ENCODE measurements around the gene CPNE7. TPM values are rescaled to one million over a fixed set of nuclear protein-coding genes. Genes with fewer than 3 reads are reported as not detected.

The CPNE7 gene
- polyA plus RNA-seq, 1 experiment = 7.5 TPM

- no peak for TF ChIP-seq CTCF (IDR thresholded peaks at IDR 0.05; ENCODE audit: low read depth, low read length)
- no peak overlapping the region for H3K27ac ChIP-seq (ENCODE audit: low read depth, low read length)
- CTCF ChIA-PET = interaction anchor here (1.5 kb wide), 1 partner anchor 28 kb away, joined by 4 read pairs; no protein-coding TSS in a partner anchor
- H3K27me3 ChIP-seq (ENCODE audit: control insufficient read depth, insufficient read depth, low read length) = peaks cover 2% of the 10 kb centered on the region
- H3K4me3 ChIP-seq (ENCODE audit: low read depth, low read length) = no peak overlapping the region
- DNase-seq (ENCODE audit: low read depth, low spot score) = no peak
- H3K9me3 ChIP-seq (ENCODE audit: control insufficient read depth, insufficient read depth, low read length) = peaks cover 6% of the 10 kb centered on the region; the same call in 1 of the 2 replicates
- POLR2A ChIA-PET = interaction anchor here (0.6 to 1.5 kb wide), 2 partner anchors 14 to 27 kb away, joined by 3 to 10 read pairs; no protein-coding TSS in a partner anchor
These were observed 38.4 kb downstream of the CPNE7 start for GRCh38 chr16:89613954-89614459.

GRCh38 chr16:89615176-89615575 lies 39.6 kb downstream of the CPNE7 start:
- POLR2A ChIA-PET = interaction anchor here (1.1 kb wide), 1 partner anchor 13 kb away, joined by 3 read pairs; no protein-coding TSS in a partner anchor

GRCh38 chr16:89615596-89616090 lies 40.1 kb downstream of the CPNE7 start:
- H3K27ac ChIP-seq (ENCODE audit: low read depth, low read length) = no peak overlapping the region
- ChIA-PET CTCF (interaction anchor here (0.8 to 1.9 kb wide), 10 partner anchors 13 to 246 kb away, joined by 3 to 7 read pairs (median 3); no protein-coding TSS in a partner anchor), POLR2A (interaction anchor here (1.1 kb wide), 1 partner anchor 13 kb away, joined by 3 read pairs; no protein-coding TSS in a partner anchor)
- H3K9me3 ChIP-seq (ENCODE audit: control insufficient read depth, insufficient read depth, low read length) = peaks cover 6% of the 10 kb centered on the region; the same call in 1 of the 2 replicates
- no peak overlapping the region for H3K4me3 ChIP-seq (ENCODE audit: low read depth, low read length)
- peaks cover 7% of the 10 kb centered on the region for H3K27me3 ChIP-seq (ENCODE audit: control insufficient read depth, insufficient read depth, low read length)
- DNase-seq (ENCODE audit: low read depth, low spot score) = no peak
- peak; percentile 63 for TF ChIP-seq CTCF (IDR thresholded peaks at IDR 0.05; ENCODE audit: low read depth, low read length)

More at GRCh38 chr16:89615176-89615575, 39.6 kb downstream of the CPNE7 start:
- DNase-seq (ENCODE audit: low read depth, low spot score) = no peak
- Histone ChIP-seq H3K27ac (ENCODE audit: low read depth, low read length) (no peak overlapping the region), H3K4me3 (ENCODE audit: low read depth, low read length) (no peak overlapping the region), H3K27me3 (ENCODE audit: control insufficient read depth, insufficient read depth, low read length) (peaks cover 2% of the 10 kb centered on the region), H3K9me3 (ENCODE audit: control insufficient read depth, insufficient read depth, low read length) (peaks cover 6% of the 10 kb centered on the region; the same call in 1 of the 2 replicates)
- no peak for TF ChIP-seq CTCF (IDR thresholded peaks at IDR 0.05; ENCODE audit: low read depth, low read length)
- CTCF ChIA-PET = interaction anchor here (0.8 to 1.9 kb wide), 9 partner anchors 14 to 246 kb away, joined by 3 to 7 read pairs (median 3); no protein-coding TSS in a partner anchor

GRCh38 chr16:89616623-89617022 lies 41.1 kb downstream of the CPNE7 start:
- ChIA-PET POLR2A (no interaction called here), CTCF (no interaction called here)
- no peak overlapping the region for H3K27ac ChIP-seq (ENCODE audit: low read depth, low read length)
- no peak overlapping the region for H3K4me3 ChIP-seq (ENCODE audit: low read depth, low read length)
- TF ChIP-seq CTCF (IDR thresholded peaks at IDR 0.05; ENCODE audit: low read depth, low read length) = no peak
- peaks cover 16% of the 10 kb centered on the region for H3K27me3 ChIP-seq (ENCODE audit: control insufficient read depth, insufficient read depth, low read length)
- H3K9me3 ChIP-seq (ENCODE audit: control insufficient read depth, insufficient read depth, low read length) = peaks cover 6% of the 10 kb centered on the region; the same call in 1 of the 2 replicates
- no peak for DNase-seq (ENCODE audit: low read depth, low spot score)

- peaks cover 20% of the 10 kb centered on the region for H3K27me3 ChIP-seq (ENCODE audit: control insufficient read depth, insufficient read depth, low read length)
- CTCF ChIA-PET = no interaction called here
- DNase-seq (ENCODE audit: low read depth, low spot score) = no peak
- H3K4me3 ChIP-seq (ENCODE audit: low read depth, low read length) = no peak overlapping the region
- TF ChIP-seq CTCF (IDR thresholded peaks at IDR 0.05; ENCODE audit: low read depth, low read length) = no peak
- peaks cover 6% of the 10 kb centered on the region; the same call in 1 of the 2 replicates for H3K9me3 ChIP-seq (ENCODE audit: control insufficient read depth, insufficient read depth, low read length)
- no peak overlapping the region for H3K27ac ChIP-seq (ENCODE audit: low read depth, low read length)
- POLR2A ChIA-PET = no interaction called here
These were observed 41.5 kb downstream of the CPNE7 start for GRCh38 chr16:89617036-89617435.

Measured in AG04450 (cell line).